K562 (cell line): ENCODE results near the gene NOTCH1. TPM values are rescaled to one million over a fixed set of nuclear protein-coding genes. Genes with fewer than 3 reads are reported as not detected.

Source experiments
- BCOR ChIP-seq: fragments of 450-650 bp; IDR thresholded peaks from 2 replicates; pipeline ENCODE4 v1.6.1; 2016
- CHD1 ChIP-seq: fragments of 200-600 bp; sonication (generic); IDR thresholded peaks from one replicate; pipeline ENCODE4 v1.6.1; 2012; ENCODE audit warnings: mild to moderate bottlenecking, moderate library complexity, low read length, inconsistent platforms
- MGA ChIP-seq: fragments of 450-650 bp; IDR thresholded peaks from 2 replicates; pipeline ENCODE4 v1.6.1; 2016; ENCODE audit warnings: mild to moderate bottlenecking, moderate library complexity
- MNT ChIP-seq, 2 experiments: fragments of 450-650 bp; conservative IDR thresholded peaks; 2 replicates each; pipeline ENCODE4 v1.6.1; 2017; ENCODE audit warnings: mild to moderate bottlenecking in 2 of 2, moderate library complexity in 2 of 2
- NBN ChIP-seq: fragments of 450-650 bp; IDR thresholded peaks from 2 replicates; pipeline ENCODE4 v1.6.1; 2016; ENCODE audit warnings: low read depth, mild to moderate bottlenecking
- NFIC ChIP-seq: fragments of 450-650 bp; IDR thresholded peaks from 2 replicates; pipeline ENCODE4 v1.6.1; 2017; ENCODE audit warnings: mild to moderate bottlenecking, inconsistent platforms
- PCBP1 ChIP-seq: fragments of 200-400 bp; formaldehyde crosslinking; IDR thresholded peaks from 2 replicates; pipeline ENCODE4 v1.6.1; 2018; ENCODE audit warnings: mild to moderate bottlenecking, low read depth, low read length; ENCODE audit not compliant: poor library complexity, severe bottlenecking
- PYGO2 ChIP-seq: fragments of 450-650 bp; IDR thresholded peaks from 2 replicates; pipeline ENCODE4 v1.6.1; 2016; ENCODE audit warnings: mild to moderate bottlenecking, missing genetic modification characterization, moderate library complexity, missing compliant biosample characterization
- SAFB ChIP-seq: fragments of 200-400 bp; formaldehyde crosslinking; IDR thresholded peaks from 2 replicates; pipeline ENCODE4 v1.6.1; 2017; ENCODE audit warnings: low read depth, low read length, borderline replicate concordance
- SREBF1 ChIP-seq: fragments of 150-350 bp; IDR thresholded peaks from 2 replicates; pipeline ENCODE4 v1.6.1; 2014; ENCODE audit warnings: antibody characterized with exemption, low read depth, low read length, borderline replicate concordance
- TRIM28 ChIP-seq: fragments of 450-650 bp; IDR thresholded peaks from 2 replicates; pipeline ENCODE4 v1.6.1; 2017
- XRCC3 ChIP-seq: fragments of 450-650 bp; IDR thresholded peaks from 2 replicates; pipeline ENCODE4 v1.6.1; 2017; ENCODE audit warnings: mild to moderate bottlenecking, moderate library complexity
- ZNF263 ChIP-seq: sonication (generic); formaldehyde crosslinking; IDR thresholded peaks from 2 replicates; pipeline ENCODE4 v1.8.0; 2022; ENCODE audit warnings: mild to moderate bottlenecking, missing genetic modification reagents, borderline replicate concordance
- polyA plus RNA-seq, 8 experiments: library from polyadenylated mRNA; depleted of rRNA in 4 of 8; stranded (reverse) in 5 of 8; unstranded in 3 of 8; fragments of >200 nt; fragmentation: Nextera tagmentation in 2 of 8; fragmentation: Illumina TruSeq in 1 of 8; extraction: Ambion mirVana in 2 of 8; extraction: Trizol in 1 of 8; gene quantifications; 2 replicates each; pipeline versions ENCODE4 v1.2.1 to v1.2.3, GENCODE V29; 2011 to 2014; ENCODE audit warnings: inconsistent platforms in 1 of 8, missing spikeins in 1 of 8
- total RNA-seq, 7 experiments: library from RNA; depleted of rRNA in 6 of 7; stranded (reverse); fragments of >200 nt in 6 of 7; fragmentation: Illumina TruSeq in 2 of 7; extraction: Trizol in 2 of 7; gene quantifications; 2 replicates each; pipeline versions ENCODE4 v1.2.1 to v1.2.3, GENCODE V29; 2011 to 2021; ENCODE audit warnings: low replicate concordance in 1 of 7

Gene NOTCH1
- total and polyA plus RNA-seq, 9 of the 15 experiments (the other 6 are each of a cell fraction or from before 2014, with no cell fraction given): 0.03 to 31.4 (median 2.3) TPM

- TF ChIP-seq MNT (conservative IDR thresholded peaks at IDR 0.05) (peak in 1 of 2 experiments; percentile 67; a peak in 2 of 4 replicates), MGA (no peak), TRIM28 (no peak), PYGO2 (tag) (no peak), XRCC3 (no peak), ZNF263 (CRISPR knock-in tag) (no peak), CHD1 (peak; percentile 58), SAFB (peak; percentile 74), SREBF1 (no peak), NBN (no peak), PCBP1 (no peak), BCOR (peak; percentile 40; the same call in 1 of the 2 replicates), NFIC (no peak)
Measured at GRCh38 chr9:136545965-136546696, at the start of gene NOTCH1 (continued).
